SKM-1 (cell line): ENCODE data around the gene TCEAL9.
"Not testable (repeated sequence)": the region's sequence is repeated elsewhere in the genome, so short reads cannot be mapped to it uniquely, and the experiment has no call there.

Experiments
- DNase-seq: peaks from one replicate; lab custom pipeline; 2025; ENCODE audit not compliant: unreplicated experiment; lab: John Stamatoyannopoulos, UW

Gene TCEAL9

DNA sequence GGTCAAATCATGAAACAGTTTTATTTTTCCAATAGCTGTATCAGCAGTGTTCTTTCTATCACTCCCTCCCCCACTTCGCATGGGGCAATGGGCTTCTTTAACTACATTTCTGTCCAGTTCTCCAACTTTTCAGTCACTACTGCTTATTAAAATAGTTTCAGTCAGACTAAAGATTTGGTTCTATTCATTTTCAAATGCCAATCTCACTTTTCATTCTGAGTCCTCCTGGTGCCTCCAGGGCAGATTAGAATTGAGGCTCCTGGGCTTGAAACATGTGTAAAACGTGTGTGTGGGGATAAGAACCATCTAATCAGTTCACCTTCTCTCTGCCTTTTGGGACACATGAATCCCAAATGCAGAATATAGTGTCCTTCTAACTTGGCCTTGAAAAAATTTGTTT is 16.6 kb downstream of the TCEAL9 start:
- no peak for DNase-seq

DNA sequence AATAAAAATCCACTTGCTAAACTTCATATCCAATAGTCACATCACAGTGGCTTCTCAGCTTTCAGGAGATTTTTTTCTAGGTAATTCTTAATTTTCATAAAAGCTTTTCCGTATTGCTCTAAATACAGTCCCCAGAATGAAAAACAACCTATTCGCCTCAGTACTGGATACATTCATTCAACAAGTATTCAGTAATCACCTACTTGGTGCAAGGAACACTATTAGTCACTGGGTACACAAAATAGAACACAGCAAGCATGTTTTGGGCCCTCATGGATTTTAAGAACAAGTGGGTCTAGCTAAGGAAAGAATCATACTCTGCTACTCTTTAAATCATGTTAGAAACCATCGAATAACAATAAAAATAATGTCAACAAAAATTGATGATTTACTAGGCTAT is 17.3 kb downstream of the TCEAL9 start:
- no peak for DNase-seq

DNA sequence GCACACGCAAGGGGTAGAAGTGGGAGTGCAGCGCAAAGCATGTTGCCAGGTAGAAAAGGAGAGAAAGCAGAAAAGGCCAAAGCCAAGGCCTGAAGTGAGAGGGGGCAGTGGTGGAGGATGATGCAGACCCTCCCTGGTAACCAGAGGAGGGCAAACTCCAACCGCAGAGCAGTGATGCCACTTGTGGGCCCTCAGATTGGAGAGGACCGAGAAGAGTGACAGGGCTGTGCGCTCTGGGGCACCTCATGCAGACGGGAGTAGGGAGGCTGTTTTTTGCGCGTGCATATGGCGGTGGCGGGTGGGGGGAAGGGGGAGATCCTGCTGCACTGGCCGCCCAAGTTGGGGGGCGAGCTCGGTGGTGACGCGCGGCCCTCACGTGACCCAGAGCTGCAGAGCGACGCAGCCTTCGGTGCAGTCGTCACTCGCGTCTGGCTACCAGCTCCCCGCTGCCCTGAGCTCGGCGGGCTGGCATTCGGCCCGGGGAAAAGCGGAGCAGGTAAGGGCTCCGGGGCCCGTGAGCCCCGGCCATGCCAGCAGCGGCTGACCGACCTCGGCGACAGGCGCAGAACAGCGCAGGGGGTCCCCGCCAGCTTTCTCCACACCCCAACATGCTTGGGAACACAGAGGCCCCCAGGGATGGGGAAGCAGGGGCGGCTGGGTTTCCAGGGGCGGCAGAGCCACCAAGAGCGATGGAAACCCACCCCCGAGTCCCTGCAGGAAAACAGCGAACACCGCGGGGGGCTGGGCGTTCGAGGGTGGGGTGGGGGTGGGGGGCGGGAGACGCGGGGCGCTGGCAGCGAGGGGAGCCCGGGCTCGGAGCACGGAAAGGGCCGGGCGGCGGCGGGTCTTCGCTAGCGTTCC is 20.0 kb downstream of the TCEAL9 start, which contains the start of gene BEX3:
Gene BEX3, plus strand, starts transcription at position 421 of the 861 bp plus-strand sequence. CDS start 984 bp downstream, outside the sequence.
- DNase-seq, result no peak

DNA sequence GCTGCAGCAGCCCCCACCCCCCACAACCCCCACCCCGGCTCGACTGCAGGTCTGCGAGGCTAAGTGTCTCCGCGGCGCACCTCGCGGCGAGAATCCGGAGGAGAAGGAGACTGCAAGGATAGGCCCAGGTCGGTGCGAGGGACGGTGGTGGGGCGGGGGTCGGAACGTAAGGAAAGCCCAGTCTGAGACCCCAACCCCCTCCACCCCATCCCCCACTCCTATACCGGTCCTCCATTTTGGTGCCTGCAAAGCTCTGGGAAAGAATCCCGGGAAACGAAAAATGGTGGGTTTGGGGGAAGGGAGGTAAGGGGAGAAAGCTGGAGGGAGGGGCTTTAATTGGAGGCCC is 20.6 kb downstream of the TCEAL9 start:
- no peak for DNase-seq

DNA sequence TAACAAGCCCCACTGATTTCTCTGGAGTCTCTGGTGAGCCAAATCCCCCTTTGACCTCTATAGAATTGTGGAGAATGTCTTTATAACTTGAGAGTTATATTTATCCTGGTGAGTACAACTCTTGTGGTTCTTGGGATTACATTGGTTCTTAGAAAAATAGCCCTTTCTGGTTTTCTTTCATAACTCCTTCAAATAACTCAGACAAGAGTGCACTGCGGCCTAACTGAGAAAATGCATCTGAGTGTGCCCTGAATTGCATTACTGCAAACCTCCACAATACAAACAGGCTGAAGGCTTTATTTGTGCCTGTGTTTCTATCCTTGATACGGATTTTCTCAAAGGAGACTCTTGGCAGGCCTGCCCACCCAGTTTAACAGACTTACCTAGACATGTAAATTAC is 22.7 kb downstream of the TCEAL9 start:
- DNase-seq, result no peak

DNA sequence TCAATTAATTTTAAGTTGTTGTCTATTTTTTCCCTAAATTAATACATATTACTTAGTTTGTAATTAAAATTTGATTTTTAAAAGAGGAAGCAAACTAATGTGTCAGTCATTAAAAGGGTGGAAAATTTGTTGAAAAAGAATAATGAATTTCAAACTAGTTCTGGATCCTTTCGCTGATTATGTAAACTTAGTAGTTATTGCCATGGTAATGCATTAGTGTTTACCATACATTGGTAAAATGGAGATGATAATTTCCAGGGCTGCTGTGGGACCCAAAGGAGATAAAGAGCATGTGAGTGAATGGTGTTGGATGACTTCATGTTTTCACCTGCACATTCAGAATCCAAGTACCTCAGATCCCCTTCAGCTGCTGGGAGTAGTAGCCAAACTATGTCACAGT is 26.6 kb downstream of the TCEAL9 start:
- DNase-seq, result no peak

DNA sequence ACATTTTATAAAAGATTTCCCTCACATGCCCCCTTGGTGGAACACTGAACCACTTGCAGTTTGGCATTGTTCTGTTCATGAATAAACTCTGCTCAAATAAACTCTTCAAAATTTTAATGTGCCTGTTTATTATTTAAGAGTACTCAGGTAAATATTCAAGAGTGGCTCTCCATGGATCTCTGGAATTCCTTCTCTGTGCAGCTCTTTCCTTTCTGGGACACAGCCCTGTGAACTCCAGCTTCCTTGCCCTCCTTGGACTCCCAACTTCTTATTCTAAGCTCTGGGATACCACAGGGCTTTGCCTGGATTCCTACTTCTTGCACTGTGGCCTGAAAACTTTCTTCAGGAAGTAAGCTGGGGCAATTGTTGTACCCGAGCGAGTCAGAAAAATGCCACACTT is 28.4 kb downstream of the TCEAL9 start:
- no peak for DNase-seq

DNA sequence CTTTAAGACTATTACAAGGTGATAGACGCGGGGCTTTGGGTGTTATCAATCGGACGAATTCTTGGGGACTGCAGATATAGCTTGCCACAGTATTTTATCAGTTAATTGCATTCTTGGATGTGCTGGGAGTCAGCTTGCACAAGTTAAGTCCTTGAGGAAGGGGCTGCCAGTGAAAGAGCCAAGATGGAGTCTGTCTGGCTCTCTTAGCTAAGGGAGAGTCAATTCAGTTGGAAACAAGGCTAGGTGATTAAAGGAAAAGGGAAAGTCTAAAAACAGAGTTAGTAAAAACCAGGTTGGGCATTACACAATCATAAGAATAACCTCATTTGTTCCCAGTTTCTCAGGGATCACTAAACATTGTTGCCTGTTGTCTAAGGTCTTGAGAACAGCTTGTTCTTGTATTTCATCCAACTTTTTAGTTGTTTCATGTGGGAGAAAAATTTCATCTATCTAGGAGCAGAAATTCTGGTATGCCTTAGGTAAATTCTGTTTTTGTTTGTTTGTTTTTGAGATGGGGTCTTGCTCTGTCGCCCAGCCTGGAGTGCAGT is 29.1 kb downstream of the TCEAL9 start:
- not testable (repeated sequence) for DNase-seq

DNA sequence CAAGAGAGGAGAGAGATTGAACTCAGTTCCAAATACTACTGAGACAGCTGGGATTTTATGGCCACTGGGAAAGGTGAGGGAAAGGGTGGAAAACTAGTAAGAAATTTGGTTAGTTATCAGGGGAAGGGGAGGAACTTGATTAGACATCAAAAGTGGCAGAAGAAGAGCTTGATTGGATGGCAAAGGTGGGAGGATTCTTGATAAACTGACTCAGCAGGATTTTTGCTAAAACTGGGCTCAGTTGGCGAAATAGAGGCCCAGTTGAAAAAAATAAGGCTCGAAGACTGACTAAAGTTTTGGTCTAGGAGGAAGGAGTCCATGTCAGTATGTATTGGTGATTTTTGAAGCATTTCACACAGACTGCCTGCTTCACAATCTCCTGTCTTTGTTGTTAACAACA is 30.0 kb downstream of the TCEAL9 start:
- no peak for DNase-seq

DNA sequence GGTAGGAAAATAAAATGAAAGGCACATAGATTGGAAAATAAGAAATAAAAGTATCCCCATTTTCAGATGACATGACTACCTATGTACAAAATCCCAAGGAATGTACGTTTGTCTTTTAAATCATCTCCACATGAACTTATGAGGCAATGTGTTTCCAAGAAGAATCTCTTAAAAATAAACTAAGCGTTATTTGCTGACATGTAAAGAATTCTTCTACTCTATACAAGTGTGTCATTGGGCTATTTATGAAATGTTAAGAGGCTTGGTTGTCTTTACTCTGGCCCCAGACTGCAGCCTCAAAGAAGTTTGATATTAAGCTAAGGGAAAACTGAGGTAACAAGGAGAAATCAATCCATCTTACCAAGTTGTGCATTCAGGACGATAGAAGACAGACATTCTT is 37.2 kb downstream of the TCEAL9 start:
- DNase-seq, result no peak

DNA sequence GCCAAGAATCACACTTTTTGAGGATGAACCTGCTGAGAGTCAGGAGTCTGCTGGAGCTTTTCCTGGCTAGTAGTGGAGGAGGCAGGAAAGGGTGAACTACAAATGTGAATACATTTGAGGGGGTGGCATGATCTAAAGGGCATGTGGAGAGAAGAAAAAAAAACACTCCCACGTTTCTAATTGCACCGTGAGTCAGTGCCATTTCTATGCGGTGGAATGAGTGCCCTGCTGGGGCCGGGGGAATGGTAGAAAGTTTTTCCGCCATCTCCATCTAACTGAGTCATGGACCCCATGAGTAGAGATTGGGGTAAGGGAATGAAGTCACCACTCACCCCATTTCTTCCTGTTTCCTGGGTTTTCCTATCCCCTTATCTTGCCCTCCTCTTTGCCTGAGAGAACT is 39.9 kb downstream of the TCEAL9 start:
- DNase-seq, result no peak

DNA sequence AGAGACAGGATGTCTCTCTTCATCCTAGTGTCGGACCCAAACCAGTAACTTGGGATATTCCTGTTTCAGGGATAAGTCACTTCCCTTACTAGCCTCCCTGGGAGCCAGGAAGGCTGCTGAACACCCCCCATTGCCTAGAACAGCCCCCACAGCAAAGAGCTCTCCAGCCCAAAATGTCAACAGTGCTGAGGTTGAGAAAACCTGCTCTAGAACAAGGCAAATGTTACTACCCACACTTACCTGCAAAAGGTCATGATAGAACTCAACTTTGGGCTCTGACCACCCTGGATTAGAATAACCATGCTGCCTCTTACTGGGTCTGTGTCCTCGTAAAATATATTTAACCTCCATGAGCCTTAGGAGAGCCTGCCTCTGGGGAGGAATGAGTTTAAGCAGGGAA is 40.4 kb downstream of the TCEAL9 start:
- DNase-seq, result no peak

DNA sequence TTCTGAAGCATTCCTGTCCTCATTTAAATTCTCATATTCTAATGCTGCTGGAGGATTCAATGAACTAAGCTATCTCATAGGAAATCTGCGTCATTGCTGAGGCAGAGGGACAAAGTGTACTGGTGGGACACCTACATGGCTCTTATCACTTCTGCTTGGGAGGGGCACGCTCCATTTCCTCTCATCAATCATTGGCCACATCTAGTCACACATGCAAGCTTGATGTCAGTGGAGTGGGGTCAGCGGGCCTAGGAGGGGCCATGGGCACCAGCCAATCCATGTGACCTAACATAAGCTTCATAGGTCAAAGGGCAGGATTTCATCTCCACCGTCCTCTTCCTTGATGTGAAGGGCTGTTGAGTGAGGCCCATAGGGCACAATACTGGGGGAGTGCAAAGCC is 41.4 kb downstream of the TCEAL9 start:
- DNase-seq, result no peak

DNA sequence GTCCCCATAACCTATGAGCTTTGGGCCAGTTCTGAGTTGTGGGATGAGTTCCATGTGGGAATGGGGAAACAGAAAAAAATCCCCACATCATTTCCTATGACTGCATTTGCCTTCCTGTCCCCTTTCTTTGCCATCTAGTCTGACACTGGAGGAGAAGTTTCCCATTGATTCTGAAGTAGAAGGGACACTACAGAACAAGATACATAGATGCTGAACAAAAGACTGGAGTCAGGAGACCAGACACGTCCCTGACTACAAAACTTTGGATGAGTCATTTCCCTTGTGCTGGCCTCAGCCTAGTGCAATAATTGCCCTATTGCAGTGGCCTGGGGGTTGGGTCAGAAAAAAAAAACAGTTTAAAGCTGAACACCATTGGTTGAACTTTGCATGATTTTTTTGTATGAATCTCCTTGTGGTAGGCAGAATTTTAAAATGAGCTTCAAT is 42.1 kb downstream of the TCEAL9 start:
- DNase-seq, result no peak

DNA sequence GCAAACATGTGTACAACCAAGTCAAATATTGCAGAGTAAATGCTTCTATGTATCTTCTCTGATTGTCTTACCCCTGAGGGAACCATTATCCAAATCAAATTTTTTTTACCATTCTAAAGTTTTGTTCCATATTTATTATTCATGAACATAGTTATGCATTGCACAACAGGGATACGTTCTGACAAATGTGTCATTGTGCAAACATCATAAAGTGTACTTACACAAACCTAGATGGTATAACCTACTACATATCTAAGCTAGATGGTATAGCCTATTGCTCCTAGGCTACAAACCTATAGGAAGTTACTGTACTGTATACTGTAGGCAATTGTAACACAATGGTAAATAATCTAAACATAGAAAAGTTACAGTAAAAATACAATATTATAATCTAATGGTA is 43.4 kb downstream of the TCEAL9 start:
- no peak for DNase-seq

DNA sequence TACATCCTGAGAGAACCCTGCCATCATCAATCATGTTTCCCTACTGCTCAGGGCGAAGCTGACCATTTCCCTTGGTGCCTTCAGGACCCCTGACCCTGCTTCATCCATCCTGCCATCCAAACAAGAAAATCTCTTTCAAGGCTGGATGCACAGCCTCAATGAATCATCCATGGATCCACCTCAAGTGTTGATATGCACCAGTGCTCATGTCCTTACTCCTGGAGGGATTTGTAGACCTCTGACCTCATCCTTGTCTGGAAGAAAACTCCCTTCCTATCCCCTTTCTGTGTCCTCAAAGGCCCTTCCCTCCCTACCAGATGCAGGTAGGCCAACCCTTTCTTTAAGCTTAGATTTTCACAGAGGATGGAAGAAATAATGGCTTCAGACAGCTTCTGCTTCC is 44.6 kb downstream of the TCEAL9 start:
- DNase-seq, result no peak

DNA sequence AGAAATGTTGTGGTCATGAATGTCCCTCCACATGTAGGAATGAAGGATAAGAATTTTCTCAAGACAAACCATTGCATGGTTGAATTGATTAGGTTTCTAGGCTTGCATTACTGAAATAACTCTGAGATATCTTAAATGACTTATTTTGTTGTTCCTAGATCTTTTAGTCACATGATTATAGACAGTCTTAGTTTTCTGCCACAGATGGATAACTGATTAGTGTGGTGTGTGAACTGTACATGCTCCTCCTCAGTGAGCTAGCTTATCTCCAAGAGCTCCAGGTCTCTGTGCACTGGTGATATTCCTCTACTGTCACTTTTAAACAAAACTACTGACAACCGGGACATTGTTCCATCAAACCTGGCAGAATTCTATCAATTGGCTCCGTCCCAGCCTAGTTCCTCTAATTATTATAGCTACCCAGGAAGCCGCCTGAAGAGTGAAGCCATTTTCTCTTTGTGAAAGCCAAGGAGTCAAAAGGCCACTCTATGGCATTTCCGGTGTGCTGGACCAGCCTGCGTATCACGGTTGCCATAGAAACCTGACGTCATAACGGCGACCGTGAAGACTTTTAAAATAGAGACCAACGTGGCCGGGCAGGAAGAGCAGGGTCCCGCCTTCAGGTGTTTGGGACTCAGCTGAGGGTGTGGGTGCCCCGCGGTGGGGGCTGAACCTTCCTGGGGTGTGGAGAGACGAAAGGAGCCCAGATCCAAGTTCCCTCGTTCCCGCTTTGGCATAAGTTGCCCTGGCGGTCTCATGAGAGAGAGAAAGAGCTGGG is 48.1 kb downstream of the TCEAL9 start:
- no peak for DNase-seq

DNA sequence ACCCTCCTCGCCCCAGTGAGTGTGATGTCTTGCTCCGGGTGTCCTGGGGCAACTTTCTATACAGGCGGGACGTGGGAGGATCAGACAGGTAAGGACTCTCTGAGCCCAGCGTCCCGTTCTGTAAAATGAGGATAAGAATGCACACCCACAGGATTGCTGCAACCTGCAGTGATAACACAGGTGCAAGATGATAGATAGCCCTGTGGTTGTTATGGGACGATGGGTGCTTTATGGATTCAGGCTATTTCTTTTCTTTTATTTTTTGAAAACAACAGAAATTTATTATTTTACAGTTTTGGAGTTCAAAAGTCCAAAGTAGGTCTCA is 48.7 kb downstream of the TCEAL9 start:
- DNase-seq, result no peak

DNA sequence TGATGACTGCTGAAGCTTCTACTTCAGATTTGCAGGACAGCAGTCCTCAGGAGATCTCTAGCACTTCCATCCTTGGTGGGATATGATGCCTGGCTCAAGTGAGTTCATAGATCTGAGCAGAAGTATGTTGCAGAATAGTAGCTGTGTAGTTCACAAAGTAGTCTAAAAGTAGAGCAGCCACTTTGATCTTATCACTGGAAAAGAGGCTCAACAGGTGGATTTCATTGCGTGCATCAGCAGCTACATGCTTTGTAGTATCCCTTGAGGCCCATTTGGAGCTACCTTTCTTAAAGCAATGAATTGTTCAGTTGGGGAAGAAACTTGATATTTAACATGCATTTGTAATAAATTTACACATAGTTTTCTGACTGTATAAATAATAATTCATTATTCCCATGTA is 50.0 kb downstream of the TCEAL9 start:
- DNase-seq, result no peak

DNA sequence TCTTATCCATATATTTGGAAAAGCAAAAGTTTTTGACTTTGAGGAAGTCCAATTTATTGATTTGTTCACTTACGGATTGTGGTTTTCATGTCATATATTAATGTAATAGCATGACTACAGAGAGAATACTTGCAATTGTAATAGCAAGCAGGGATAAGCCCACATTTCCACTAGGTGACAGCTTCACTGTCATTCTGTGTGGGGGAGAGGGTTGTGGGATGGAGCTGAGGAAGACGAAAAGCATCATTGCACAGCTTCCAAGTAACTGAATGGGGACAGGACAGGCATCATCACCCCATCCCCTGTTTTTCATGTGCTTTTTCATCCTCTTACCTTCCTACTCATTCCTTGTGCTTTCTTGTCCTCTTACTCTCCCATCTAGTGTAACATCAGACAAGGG is 51.5 kb downstream of the TCEAL9 start:
- no peak for DNase-seq
